SK-N-SH treated with all-trans-retinoic acid at 6 μM for 48 hours (cell line): ENCODE data around the gene U2AF2.

Source experiments
- ATAC-seq: fragments of 200-7000 bp; cut with Tn5 transposase; 3 replicates; pipeline ENCODE4 v1.9.1; 2020; ENCODE audit warnings: mild to moderate bottlenecking, moderate library complexity
- ARNTL ChIP-seq: fragments of 450-650 bp; formaldehyde crosslinking; IDR thresholded peaks from 2 replicates; pipeline ENCODE4 v1.5.0; 2020; ENCODE audit warnings: low read depth, mild to moderate bottlenecking, moderate library complexity, borderline replicate concordance
- BACH2 ChIP-seq: fragments of 250-450 bp; sonication (Bioruptor Pico); IDR thresholded peaks from 2 replicates; pipeline ENCODE4 v1.9.0; 2021; ENCODE audit warnings: mild to moderate bottlenecking, borderline replicate concordance
- CREB5 ChIP-seq: fragments of 250-450 bp; sonication (Bioruptor Pico); IDR thresholded peaks from 2 replicates; pipeline ENCODE4 v1.5.1; 2020; ENCODE audit warnings: low read depth, mild to moderate bottlenecking, moderate library complexity
- CSDC2 ChIP-seq: fragments of 250-450 bp; sonication (Bioruptor Pico); IDR thresholded peaks from 2 replicates; pipeline ENCODE4 v1.5.0; 2020; ENCODE audit warnings: mild to moderate bottlenecking, moderate library complexity
- ESRRG ChIP-seq: fragments of 250-450 bp; sonication (Bioruptor Pico); IDR thresholded peaks from 2 replicates; pipeline ENCODE4 v1.6.1; 2021; ENCODE audit warnings: mild to moderate bottlenecking
- GLIS3 ChIP-seq: fragments of 250-450 bp; sonication (Bioruptor Pico); IDR thresholded peaks from 2 replicates; pipeline ENCODE4 v1.5.0; 2020; ENCODE audit warnings: mild to moderate bottlenecking, moderate library complexity
- OSR1 ChIP-seq: fragments of 250-450 bp; sonication (Bioruptor Pico); IDR thresholded peaks from 2 replicates; pipeline ENCODE4 v1.8.0; 2022; ENCODE audit warnings: moderate library complexity, mild to moderate bottlenecking, inconsistent platforms
- PPARA ChIP-seq: fragments of 250-450 bp; sonication (Bioruptor Pico); IDR thresholded peaks from 2 replicates; pipeline ENCODE4 v1.5.0; 2020; ENCODE audit warnings: mild to moderate bottlenecking, borderline replicate concordance
- RARB ChIP-seq: fragments of 250-450 bp; sonication (Bioruptor Pico); IDR thresholded peaks from 2 replicates; pipeline ENCODE4 v1.8.0; 2021; ENCODE audit warnings: mild to moderate bottlenecking, moderate library complexity
- SNAI2 ChIP-seq: fragments of 250-450 bp; sonication (Bioruptor Pico); IDR thresholded peaks from 2 replicates; pipeline ENCODE4 v1.5.0; 2020; ENCODE audit warnings: mild to moderate bottlenecking, moderate library complexity
- TCF4 ChIP-seq: fragments of 250-450 bp; sonication (Bioruptor Pico); IDR thresholded peaks from 2 replicates; pipeline ENCODE4 v1.8.0; 2021; ENCODE audit warnings: mild to moderate bottlenecking, moderate library complexity, borderline replicate concordance
- TOX ChIP-seq: fragments of 250-450 bp; sonication (Bioruptor Pico); IDR thresholded peaks from 2 replicates; pipeline ENCODE4 v1.8.0; 2021; ENCODE audit warnings: mild to moderate bottlenecking, moderate library complexity, borderline replicate concordance
- ZC3H10 ChIP-seq: fragments of 250-450 bp; sonication (Bioruptor Pico); IDR thresholded peaks from 2 replicates; pipeline ENCODE4 v1.5.1; 2021; ENCODE audit warnings: mild to moderate bottlenecking, moderate library complexity
- ZFP3 ChIP-seq: fragments of 250-450 bp; sonication (Bioruptor Pico); IDR thresholded peaks from 2 replicates; pipeline ENCODE4 v1.5.0; 2020; ENCODE audit warnings: mild to moderate bottlenecking, moderate library complexity
- ZNF565 ChIP-seq: fragments of 450-650 bp; formaldehyde crosslinking; conservative IDR thresholded peaks from 2 replicates; pipeline ENCODE4 v1.5.0; 2020; ENCODE audit warnings: low read depth, mild to moderate bottlenecking, moderate library complexity
- ZNF70 ChIP-seq: fragments of 450-650 bp; formaldehyde crosslinking; IDR thresholded peaks from 2 replicates; pipeline ENCODE4 v1.5.0; 2020; ENCODE audit warnings: mild to moderate bottlenecking, moderate library complexity
- ZNF8 ChIP-seq: fragments of 450-650 bp; formaldehyde crosslinking; IDR thresholded peaks from 2 replicates; pipeline ENCODE4 v1.5.0; 2020; ENCODE audit warnings: mild to moderate bottlenecking, moderate library complexity
- TF ChIP-seq, protein P1 (sequence below): fragments of 250-450 bp; sonication (Bioruptor Pico); IDR thresholded peaks from 2 replicates; pipeline ENCODE4 v1.5.1; 2021; ENCODE audit warnings: mild to moderate bottlenecking, moderate library complexity
- TF ChIP-seq, protein P2 (sequence below): fragments of 250-450 bp; sonication (Bioruptor Pico); IDR thresholded peaks from 2 replicates; pipeline ENCODE4 v1.5.0; 2020; ENCODE audit warnings: mild to moderate bottlenecking, moderate library complexity
- TF ChIP-seq, protein P3 (sequence below): fragments of 250-450 bp; sonication (Bioruptor Pico); IDR thresholded peaks from 2 replicates; pipeline ENCODE4 v1.8.0; 2021; ENCODE audit warnings: low read depth, mild to moderate bottlenecking, moderate library complexity, borderline replicate concordance

The U2AF2 gene

DNA sequence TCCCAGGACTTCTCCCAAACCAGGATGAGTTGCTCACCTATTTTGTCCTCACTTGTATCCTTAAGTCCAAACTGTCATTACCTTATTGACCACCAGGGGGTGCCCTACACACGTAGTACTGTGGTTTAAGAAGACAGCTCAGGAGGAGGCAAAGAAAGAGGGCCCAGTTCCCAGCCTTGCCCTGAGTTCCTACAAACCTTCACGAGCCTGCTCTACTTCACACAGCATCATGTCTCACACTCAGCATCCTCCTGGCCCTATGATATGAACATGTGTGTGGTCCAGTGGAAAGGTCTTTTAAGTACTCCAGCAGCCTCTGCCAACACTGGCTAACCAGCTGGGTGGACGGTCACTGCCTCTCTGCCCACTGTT, 22.4 kb upstream of the U2AF2 start:
- TF ChIP-seq OSR1 (no peak), ZNF565 (CRISPR knock-in tag) (no peak), SNAI2 (CRISPR knock-in tag) (no peak)
- peak; percentile 83 for ATAC-seq

DNA sequence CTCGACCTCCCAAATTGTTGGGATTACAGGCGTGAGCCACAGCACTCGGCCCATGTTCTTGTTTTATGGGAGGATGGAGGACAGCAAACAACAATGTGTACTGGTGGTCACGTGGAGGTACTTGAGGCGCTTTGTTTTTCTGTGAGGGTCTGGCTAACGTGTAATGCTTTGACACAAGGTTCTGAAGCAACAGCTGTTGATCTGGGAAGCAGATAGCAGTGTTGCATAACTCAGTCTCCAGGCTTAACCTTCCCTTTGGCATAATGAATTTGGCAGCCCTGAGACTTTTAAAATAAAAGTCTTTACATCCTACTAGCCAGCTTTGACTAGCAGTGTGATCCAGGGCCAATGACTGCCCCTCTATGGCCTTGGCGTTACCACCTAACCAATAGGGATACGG, 21.0 kb upstream of the U2AF2 start:
- ATAC-seq, result no peak
- TF ChIP-seq RARB (CRISPR knock-in tag) (no peak), TCF4 (CRISPR knock-in tag) (no peak), GLIS3 (CRISPR knock-in tag) (no peak), ZC3H10 (CRISPR knock-in tag) (no peak), OSR1 (no peak), CREB5 (CRISPR knock-in tag) (no peak), ARNTL (CRISPR knock-in tag) (no peak), SNAI2 (CRISPR knock-in tag) (no peak), PPARA (CRISPR knock-in tag) (no peak)
- TF ChIP-seq, protein P1, sequence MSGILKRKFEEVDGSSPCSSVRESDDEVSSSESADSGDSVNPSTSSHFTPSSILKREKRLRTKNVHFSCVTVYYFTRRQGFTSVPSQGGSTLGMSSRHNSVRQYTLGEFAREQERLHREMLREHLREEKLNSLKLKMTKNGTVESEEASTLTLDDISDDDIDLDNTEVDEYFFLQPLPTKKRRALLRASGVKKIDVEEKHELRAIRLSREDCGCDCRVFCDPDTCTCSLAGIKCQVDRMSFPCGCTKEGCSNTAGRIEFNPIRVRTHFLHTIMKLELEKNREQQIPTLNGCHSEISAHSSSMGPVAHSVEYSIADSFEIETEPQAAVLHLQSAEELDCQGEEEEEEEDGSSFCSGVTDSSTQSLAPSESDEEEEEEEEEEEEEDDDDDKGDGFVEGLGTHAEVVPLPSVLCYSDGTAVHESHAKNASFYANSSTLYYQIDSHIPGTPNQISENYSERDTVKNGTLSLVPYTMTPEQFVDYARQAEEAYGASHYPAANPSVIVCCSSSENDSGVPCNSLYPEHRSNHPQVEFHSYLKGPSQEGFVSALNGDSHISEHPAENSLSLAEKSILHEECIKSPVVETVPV (CRISPR knock-in tag), result no peak

GRCh38 chr19:55635334-55635717, 19.5 kb upstream of the U2AF2 start:
- no peak for TF ChIP-seq PPARA (CRISPR knock-in tag)
- TF ChIP-seq, protein P2, sequence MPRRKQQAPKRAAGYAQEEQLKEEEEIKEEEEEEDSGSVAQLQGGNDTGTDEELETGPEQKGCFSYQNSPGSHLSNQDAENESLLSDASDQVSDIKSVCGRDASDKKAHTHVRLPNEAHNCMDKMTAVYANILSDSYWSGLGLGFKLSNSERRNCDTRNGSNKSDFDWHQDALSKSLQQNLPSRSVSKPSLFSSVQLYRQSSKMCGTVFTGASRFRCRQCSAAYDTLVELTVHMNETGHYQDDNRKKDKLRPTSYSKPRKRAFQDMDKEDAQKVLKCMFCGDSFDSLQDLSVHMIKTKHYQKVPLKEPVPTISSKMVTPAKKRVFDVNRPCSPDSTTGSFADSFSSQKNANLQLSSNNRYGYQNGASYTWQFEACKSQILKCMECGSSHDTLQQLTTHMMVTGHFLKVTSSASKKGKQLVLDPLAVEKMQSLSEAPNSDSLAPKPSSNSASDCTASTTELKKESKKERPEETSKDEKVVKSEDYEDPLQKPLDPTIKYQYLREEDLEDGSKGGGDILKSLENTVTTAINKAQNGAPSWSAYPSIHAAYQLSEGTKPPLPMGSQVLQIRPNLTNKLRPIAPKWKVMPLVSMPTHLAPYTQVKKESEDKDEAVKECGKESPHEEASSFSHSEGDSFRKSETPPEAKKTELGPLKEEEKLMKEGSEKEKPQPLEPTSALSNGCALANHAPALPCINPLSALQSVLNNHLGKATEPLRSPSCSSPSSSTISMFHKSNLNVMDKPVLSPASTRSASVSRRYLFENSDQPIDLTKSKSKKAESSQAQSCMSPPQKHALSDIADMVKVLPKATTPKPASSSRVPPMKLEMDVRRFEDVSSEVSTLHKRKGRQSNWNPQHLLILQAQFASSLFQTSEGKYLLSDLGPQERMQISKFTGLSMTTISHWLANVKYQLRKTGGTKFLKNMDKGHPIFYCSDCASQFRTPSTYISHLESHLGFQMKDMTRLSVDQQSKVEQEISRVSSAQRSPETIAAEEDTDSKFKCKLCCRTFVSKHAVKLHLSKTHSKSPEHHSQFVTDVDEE (CRISPR knock-in tag), result no peak
- TF ChIP-seq ZNF70, result no peak
- TF ChIP-seq ZFP3 (CRISPR knock-in tag), result no peak
- TF ChIP-seq TOX, result no peak
- no peak for TF ChIP-seq ZNF8 (CRISPR knock-in tag)
- TF ChIP-seq ESRRG (CRISPR knock-in tag), result no peak
- no peak for TF ChIP-seq OSR1

GRCh38 chr19:55635856-55636440, 18.9 kb upstream of the U2AF2 start:
- ATAC-seq, result no peak
- no peak for TF ChIP-seq CREB5 (CRISPR knock-in tag)
- TF ChIP-seq OSR1, result no peak
- TF ChIP-seq BACH2, result no peak
- TF ChIP-seq, protein P3, sequence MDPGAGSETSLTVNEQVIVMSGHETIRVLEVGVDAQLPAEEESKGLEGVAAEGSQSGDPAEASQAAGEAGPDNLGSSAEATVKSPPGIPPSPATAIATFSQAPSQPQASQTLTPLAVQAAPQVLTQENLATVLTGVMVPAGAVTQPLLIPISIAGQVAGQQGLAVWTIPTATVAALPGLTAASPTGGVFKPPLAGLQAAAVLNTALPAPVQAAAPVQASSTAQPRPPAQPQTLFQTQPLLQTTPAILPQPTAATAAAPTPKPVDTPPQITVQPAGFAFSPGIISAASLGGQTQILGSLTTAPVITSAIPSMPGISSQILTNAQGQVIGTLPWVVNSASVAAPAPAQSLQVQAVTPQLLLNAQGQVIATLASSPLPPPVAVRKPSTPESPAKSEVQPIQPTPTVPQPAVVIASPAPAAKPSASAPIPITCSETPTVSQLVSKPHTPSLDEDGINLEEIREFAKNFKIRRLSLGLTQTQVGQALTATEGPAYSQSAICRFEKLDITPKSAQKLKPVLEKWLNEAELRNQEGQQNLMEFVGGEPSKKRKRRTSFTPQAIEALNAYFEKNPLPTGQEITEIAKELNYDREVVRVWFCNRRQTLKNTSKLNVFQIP (CRISPR knock-in tag), result no peak
- TF ChIP-seq ZC3H10 (CRISPR knock-in tag), result no peak
- TF ChIP-seq PPARA (CRISPR knock-in tag), result no peak
- no peak for TF ChIP-seq ZNF8 (CRISPR knock-in tag)
- TF ChIP-seq ESRRG (CRISPR knock-in tag), result no peak
- no peak for TF ChIP-seq TOX
- no peak for TF ChIP-seq CSDC2 (CRISPR knock-in tag)
- TF ChIP-seq ZNF70, result no peak
- TF ChIP-seq ZFP3 (CRISPR knock-in tag), result no peak
- no peak for TF ChIP-seq RARB (CRISPR knock-in tag)
- TF ChIP-seq ARNTL (CRISPR knock-in tag), result no peak
- TF ChIP-seq TCF4 (CRISPR knock-in tag), result no peak
- TF ChIP-seq, all 23 proteins: peak for 0

More at GRCh38 chr19:55635334-55635717, 19.5 kb upstream of the U2AF2 start:
- no peak for ATAC-seq
